Neural progenitor cell (in vitro differentiated cells): Measurements from ENCODE around the gene FAM180A.

Experiments used
- EZH2 ChIP-seq: fragments of 200-600 bp; sonication (generic); IDR thresholded peaks from 2 replicates; pipeline ENCODE4 v1.6.1; 2017; ENCODE audit warnings: antibody characterized with exemption, mild to moderate bottlenecking, moderate library complexity
- TF ChIP-seq, protein P1 (sequence below): fragments of 200-600 bp; sonication (generic); IDR thresholded peaks from 2 replicates; pipeline ENCODE4 v1.5.1; 2017; ENCODE audit warnings: antibody characterized with exemption, mild to moderate bottlenecking

DNA sequence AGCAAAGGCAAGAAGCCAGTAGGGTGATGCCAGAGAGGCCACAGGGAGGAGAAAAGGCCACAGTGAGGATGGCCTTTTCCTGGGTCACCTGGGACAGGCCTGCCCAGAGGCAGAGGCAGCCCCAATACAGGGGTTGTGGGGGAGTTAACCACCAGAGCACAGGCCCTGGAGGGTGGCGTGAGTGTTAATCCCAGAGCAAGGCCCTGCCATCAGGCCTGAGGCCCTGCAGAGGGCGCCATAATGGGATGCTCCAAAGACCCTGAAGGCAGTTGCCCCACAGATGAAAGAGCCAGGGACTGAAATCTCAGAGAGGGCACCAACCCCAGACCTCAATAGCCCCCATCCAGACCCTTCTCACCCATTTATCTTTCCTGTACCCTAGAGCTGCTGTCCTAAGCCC is 44.5 kb downstream of the FAM180A start:
- TF ChIP-seq EZH2, result no peak
- TF ChIP-seq, protein P1, sequence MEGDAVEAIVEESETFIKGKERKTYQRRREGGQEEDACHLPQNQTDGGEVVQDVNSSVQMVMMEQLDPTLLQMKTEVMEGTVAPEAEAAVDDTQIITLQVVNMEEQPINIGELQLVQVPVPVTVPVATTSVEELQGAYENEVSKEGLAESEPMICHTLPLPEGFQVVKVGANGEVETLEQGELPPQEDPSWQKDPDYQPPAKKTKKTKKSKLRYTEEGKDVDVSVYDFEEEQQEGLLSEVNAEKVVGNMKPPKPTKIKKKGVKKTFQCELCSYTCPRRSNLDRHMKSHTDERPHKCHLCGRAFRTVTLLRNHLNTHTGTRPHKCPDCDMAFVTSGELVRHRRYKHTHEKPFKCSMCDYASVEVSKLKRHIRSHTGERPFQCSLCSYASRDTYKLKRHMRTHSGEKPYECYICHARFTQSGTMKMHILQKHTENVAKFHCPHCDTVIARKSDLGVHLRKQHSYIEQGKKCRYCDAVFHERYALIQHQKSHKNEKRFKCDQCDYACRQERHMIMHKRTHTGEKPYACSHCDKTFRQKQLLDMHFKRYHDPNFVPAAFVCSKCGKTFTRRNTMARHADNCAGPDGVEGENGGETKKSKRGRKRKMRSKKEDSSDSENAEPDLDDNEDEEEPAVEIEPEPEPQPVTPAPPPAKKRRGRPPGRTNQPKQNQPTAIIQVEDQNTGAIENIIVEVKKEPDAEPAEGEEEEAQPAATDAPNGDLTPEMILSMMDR, result peak; percentile 61
